Left lung (tissue), 10 donors: ENCODE measurements around the gene ZC3H14. TPM values are rescaled to one million over a fixed set of nuclear protein-coding genes. Genes with fewer than 3 reads are reported as not detected.
A peak's percentile ranks its signal among the peaks of the same experiment; 100 is the strongest.
"Not testable (repeated sequence)": the region's sequence is repeated elsewhere in the genome, so short reads cannot be mapped to it uniquely, and the experiment has no call there.

Experiments used
- ATAC-seq: fragments of 200-7000 bp; cut with Tn5 transposase; one replicate; pipeline ENCODE4 v1.9.1; 2020; ENCODE audit warnings: moderate library complexity
- DNase-seq, 4 donors: peaks; one replicate each; pipeline ENCODE4 v3.0.0-alpha.2; 2013 to 2020
- H3K27ac ChIP-seq, 2 donors: fragments of 200-600 bp; sonication (generic) in 1 of 2; one replicate each; pipeline versions ENCODE4 v1.5.0 to v1.8.0; 2020 to 2021
- H3K27me3 ChIP-seq, 2 donors: fragments of 200-600 bp; sonication (generic) in 1 of 2; one replicate each; pipeline versions ENCODE4 v1.5.0 to v1.8.0; 2020 to 2021
- H3K36me3 ChIP-seq, 2 donors: fragments of 200-600 bp; sonication (generic) in 1 of 2; one replicate each; pipeline versions ENCODE4 v1.5.0 to v1.8.0; 2020 to 2021
- H3K4me1 ChIP-seq, 2 donors: fragments of 200-600 bp; one replicate each; pipeline ENCODE4 v1.8.0; 2021
- H3K4me3 ChIP-seq, 2 donors: fragments of 200-600 bp; sonication (generic) in 1 of 2; one replicate each; pipeline versions ENCODE4 v1.5.0 to v1.8.0; 2020 to 2021; ENCODE audit warnings: mild to moderate bottlenecking in 1 of 2
- H3K9me3 ChIP-seq, 2 donors: fragments of 200-600 bp; sonication (generic) in 1 of 2; one replicate each; pipeline versions ENCODE4 v1.5.0 to v1.8.0; 2020 to 2021
- intact Hi-C, 2 donors: fragments of 100-400 bp; cut with DNase I; formaldehyde crosslinking; loops; one replicate each; pipeline versions ENCODE4 v1.11.2 to v1.14.2; 2022
- polyA plus RNA-seq, 6 donors: library from polyadenylated mRNA; unstranded; fragments of 120-200 nt; gene quantifications; one replicate each; pipeline ENCODE4 v1.2.1, GENCODE V29; 2013; ENCODE audit not compliant: insufficient read length in 6 of 6
- total RNA-seq, 2 donors: library from RNA; stranded (reverse); fragmentation: NEBNext Ultra II Directional; extraction: Animal tissue kit (Norgen Biotek cat#: 25700); gene quantifications; one replicate each; pipeline ENCODE4 v1.2.1, GENCODE V29; 2021
- TF ChIP-seq, protein P1 (sequence below), 2 donors: fragments of 200-600 bp; sonication (generic) in 1 of 2; IDR thresholded peaks; one replicate each; pipeline versions ENCODE4 v1.5.0 to v1.8.0; 2021; ENCODE audit warnings: antibody characterized with exemption in 2 of 2
- donor health status: DM: no; HTN: yes; CAD: no.
- donor health status: DM: no; HTN: no; CAD: no.

ZC3H14 gene
- total and polyA plus RNA-seq, 8 donors, result 46.6 to 86.2 (median 80.0) TPM

DNA sequence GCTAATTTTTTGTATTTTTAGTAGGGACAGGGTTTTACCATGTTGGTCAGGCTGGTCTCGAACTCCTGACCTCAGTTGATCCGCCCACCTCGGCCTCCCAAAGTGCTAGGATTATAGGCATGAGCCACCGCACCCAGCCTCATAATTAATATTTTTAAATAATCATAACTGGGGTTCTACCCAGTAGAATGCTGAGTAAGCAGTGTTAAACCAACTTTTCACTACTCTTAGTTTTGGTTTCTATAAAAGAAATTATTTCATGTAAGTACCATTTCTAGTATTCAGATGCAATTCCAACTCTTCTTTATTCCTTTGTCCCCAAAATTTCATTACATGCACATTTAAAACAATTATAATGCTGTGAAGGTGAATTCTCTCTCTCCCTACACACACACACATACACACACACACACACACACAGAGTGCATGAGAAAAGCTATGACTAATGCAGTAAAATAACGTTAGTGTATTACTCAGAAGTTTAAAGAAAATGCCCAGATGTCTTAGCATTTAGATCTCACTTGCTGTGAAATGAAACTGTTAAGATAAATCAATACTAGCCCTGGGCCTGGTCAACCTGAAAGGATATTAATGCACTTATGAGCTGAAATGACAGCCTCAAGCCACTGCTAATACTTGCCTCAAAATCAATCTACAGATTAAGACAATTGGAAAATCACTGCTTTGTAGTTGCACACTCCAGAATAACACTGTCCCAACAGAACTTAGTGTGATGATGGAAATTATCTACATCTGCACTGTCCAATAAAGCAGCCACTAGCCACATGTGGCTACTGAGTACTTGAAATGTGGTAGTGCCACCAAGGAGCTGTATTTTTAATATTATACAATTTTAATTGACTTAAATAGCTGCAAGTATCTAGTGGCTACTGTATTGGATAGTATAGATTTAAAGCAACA, 44.0 kb upstream of the ZC3H14 start:
- H3K27ac ChIP-seq, result no peak overlapping the region
- H3K4me3 ChIP-seq, result no peak overlapping the region
- H3K36me3 ChIP-seq, result peaks cover 0 to 4% of the 10 kb centered on the region in 2 donors
- DNase-seq (no peak), ATAC-seq (no peak)
- H3K9me3 ChIP-seq, result no peaks in the 10 kb centered on the region
- H3K27me3 ChIP-seq, result no peaks in the 10 kb centered on the region
- peaks cover 0 to 3% of the 10 kb centered on the region in 2 donors for H3K4me1 ChIP-seq
- intact Hi-C loops, result no loop called here
- TF ChIP-seq, protein P1, sequence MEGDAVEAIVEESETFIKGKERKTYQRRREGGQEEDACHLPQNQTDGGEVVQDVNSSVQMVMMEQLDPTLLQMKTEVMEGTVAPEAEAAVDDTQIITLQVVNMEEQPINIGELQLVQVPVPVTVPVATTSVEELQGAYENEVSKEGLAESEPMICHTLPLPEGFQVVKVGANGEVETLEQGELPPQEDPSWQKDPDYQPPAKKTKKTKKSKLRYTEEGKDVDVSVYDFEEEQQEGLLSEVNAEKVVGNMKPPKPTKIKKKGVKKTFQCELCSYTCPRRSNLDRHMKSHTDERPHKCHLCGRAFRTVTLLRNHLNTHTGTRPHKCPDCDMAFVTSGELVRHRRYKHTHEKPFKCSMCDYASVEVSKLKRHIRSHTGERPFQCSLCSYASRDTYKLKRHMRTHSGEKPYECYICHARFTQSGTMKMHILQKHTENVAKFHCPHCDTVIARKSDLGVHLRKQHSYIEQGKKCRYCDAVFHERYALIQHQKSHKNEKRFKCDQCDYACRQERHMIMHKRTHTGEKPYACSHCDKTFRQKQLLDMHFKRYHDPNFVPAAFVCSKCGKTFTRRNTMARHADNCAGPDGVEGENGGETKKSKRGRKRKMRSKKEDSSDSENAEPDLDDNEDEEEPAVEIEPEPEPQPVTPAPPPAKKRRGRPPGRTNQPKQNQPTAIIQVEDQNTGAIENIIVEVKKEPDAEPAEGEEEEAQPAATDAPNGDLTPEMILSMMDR (IDR thresholded peaks at IDR 0.05), result no peak

DNA sequence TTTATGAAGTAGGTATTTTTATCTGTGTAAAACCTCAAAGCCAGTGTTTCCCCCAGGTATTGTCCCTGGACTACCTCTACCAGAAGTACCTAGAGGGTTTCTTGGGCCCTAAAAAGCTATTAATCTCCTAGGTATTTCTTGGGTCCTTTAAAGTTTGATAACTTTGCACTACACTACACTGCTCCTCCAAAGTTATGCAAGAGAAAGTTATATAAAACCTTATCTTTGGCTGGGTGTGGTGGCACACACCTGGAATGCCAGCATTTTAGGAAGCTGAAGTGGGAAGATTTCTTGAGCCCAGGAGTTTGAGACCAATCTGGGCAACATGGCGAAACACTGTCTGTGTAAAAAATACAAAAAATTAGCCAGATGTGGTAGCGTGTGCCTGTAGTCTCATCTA, 42.9 kb upstream of the ZC3H14 start:
- Histone ChIP-seq H3K36me3 (peaks cover 0 to 4% of the 10 kb centered on the region in 2 donors), H3K4me1 (peaks cover 0 to 3% of the 10 kb centered on the region in 2 donors), H3K9me3 (no peaks in the 10 kb centered on the region), H3K27ac (no peak overlapping the region), H3K4me3 (no peak overlapping the region), H3K27me3 (no peaks in the 10 kb centered on the region)
- ATAC-seq (peak; percentile 57), DNase-seq (no peak)
- intact Hi-C loops, result no loop called here
- TF ChIP-seq, protein P1 (IDR thresholded peaks at IDR 0.05), result no peak

DNA sequence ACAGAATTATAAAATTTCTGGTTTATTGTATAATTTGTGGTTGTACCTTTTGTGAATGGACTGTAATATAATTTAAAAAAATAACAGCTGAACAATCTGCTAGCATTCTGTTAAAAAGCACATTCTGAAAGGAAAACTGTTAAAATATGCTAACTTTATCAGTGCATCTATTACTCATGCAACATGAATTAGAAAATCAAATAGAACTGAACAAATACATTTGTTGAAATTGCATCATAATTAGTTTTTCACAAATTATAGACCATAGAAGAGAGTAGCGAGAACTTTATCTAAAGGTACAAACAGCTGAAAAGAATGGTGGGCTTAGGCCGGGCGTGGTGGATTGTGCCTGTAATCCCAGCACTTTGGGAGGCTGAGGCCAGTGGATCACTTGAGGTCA, 41.0 kb upstream of the ZC3H14 start:
- ATAC-seq, result peak; percentile 71
- H3K27ac ChIP-seq, result peak overlapping the region; percentile 29 to 60
- H3K4me1 ChIP-seq, result peaks cover 0 to 3% of the 10 kb centered on the region in 2 donors
- no peak for DNase-seq
- intact Hi-C loops, result no loop called here
- no peaks in the 10 kb centered on the region for H3K9me3 ChIP-seq
- TF ChIP-seq, protein P1 (IDR thresholded peaks at IDR 0.05), result no peak
- H3K36me3 ChIP-seq, result no peaks in the 10 kb centered on the region
- H3K4me3 ChIP-seq, result no peak overlapping the region
- H3K27me3 ChIP-seq, result no peaks in the 10 kb centered on the region

DNA sequence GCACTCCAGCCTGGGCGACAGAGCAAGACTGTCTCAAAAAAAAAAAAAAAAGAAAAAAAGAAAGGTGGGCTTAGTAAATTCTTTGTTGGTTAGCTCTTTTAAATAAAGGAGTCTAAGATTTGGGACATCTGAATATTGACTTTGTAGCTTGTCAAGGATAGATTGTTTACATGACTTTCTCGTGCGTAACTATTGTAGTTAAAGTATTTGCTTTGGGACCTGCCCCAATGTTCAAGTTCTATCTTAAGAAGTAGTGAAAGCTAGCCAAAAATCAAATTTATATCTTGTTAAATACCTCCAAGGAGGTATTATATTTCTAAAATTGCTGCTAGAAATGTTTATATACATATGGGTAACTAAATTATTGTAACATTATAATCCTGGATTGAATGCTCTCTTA, 40.4 kb upstream of the ZC3H14 start:
- Histone ChIP-seq H3K27ac (peak overlapping the region; percentile 29 to 60), H3K9me3 (no peaks in the 10 kb centered on the region), H3K36me3 (no peaks in the 10 kb centered on the region), H3K4me3 (no peak overlapping the region), H3K27me3 (no peaks in the 10 kb centered on the region), H3K4me1 (peaks cover 0 to 3% of the 10 kb centered on the region in 2 donors)
- DNase-seq, result peak in 1 of 4 donors; percentile 2
- ATAC-seq, result peak; percentile 85
- intact Hi-C loops, result no loop called here
- TF ChIP-seq, protein P1 (IDR thresholded peaks at IDR 0.05), result no peak

DNA sequence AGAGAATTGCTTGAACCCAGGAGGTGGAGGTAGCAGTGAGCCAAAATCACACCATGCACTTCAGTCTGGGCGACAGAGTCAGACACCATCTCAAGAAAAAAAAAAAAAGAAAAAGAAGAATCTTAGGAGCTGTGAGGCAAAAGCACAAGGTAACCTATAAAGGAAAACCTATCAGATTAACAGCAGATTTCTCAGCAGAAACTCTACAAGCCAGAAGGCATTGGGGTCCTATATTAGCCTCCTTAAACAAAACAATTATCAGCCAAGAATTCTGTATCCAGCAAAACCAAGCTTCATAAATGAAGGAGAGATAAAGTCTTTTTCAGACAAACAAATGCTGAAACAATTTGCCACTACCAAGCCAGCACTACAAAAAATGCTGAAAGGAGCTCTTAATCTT, 32.9 kb upstream of the ZC3H14 start:
- H3K36me3 ChIP-seq, intact Hi-C loops, H3K27ac ChIP-seq, ATAC-seq, H3K9me3 ChIP-seq, DNase-seq, H3K4me3 ChIP-seq, H3K4me1 ChIP-seq, H3K27me3 ChIP-seq: not testable (repeated sequence)
